ENCODE measurements around the gene SPATS2L.

GRCh38 chr2:200463452-200463851 lies 157.0 kb downstream of the SPATS2L start:
- no peak for TF ChIP-seq CTCF (IDR thresholded peaks at IDR 0.05)
- no peak for TF ChIP-seq MYC (IDR thresholded peaks at IDR 0.05; ENCODE audit: borderline replicate concordance, low read length)

All from A549 (cell line).